ENCODE results near the gene FAM174C. TPM values are rescaled to one million over a fixed set of nuclear protein-coding genes. Genes with fewer than 3 reads are reported as not detected.

Gene FAM174C
- total RNA-seq, 1 experiment from 2014 or later: 64.4 TPM

DNA sequence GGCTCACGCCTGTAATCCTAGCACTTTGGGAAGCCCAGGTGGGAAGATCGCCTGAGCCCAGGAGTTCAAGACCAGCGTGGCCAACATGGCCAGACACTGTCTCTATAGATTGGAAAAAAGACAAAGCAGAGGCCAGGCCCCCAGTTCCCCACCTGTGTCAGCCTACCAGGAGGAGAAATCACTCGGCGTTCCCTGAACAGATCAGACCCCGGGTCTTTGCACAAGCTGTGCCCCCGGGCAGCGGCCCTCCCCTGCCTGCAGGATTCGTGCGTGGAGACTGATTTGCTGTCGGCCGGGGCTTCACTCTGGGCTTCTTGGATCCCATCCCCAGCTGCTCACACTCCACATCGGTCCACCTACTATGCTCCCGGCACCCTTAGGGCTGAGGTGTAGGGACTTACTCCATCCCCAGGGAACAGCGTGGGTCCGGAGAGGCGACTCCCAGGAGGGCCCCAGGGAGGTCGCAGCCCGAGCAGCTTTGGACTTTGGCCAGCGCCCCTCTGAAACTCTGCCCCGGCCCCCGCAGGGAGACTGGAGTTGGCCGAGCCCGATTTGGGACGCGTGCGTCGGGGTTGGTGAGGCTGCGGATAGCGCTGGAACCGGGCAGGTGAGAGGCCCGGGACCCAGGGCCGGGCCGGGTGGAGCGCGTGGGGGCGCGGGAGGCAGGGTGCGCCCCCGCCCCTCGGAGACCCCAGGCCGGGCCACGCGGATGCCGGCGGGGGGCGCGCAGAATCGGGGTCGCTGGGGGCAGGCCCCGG, 9.8 kb downstream of the FAM174C start:
- no peak for DNase-seq (ENCODE audit: low read depth)

DNA sequence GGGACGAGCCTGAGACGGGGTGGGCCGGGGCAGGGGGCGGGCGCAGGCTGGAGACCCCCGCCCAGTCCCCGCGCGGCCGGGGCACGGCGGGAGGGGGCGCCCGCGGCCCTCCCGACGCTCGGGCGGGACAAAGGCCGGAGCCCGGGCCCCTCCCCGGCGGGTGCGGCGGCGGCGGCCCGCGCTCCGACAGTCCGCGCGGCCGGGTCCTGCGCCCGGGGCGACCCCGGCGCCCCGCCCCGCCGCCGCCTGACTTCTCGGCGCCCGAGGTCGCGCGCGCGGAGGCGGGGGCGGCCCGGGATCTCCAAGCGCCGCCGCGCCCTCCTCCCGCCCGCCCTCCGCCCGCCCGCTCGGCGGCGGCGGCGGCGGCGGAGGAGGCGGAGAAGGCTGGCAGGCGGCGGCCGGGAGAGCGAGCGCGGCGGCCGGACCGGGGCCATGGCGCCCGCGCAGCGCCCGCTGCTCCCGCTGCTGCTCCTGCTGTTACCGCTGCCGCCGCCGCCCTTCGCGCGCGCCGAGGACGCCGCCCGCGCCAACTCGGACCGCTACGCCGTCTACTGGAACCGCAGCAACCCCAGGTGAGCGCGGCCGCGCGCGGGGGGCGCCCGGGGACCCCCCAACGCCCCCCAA, 10.5 kb downstream of the FAM174C start, which contains the start of gene EFNA2:
Gene EFNA2 (plus strand): TSS at position 137 of the 624 bp plus-strand sequence. CDS start 296 bp downstream, at position 433.
- DNase-seq (ENCODE audit: low read depth): no peak

DNA sequence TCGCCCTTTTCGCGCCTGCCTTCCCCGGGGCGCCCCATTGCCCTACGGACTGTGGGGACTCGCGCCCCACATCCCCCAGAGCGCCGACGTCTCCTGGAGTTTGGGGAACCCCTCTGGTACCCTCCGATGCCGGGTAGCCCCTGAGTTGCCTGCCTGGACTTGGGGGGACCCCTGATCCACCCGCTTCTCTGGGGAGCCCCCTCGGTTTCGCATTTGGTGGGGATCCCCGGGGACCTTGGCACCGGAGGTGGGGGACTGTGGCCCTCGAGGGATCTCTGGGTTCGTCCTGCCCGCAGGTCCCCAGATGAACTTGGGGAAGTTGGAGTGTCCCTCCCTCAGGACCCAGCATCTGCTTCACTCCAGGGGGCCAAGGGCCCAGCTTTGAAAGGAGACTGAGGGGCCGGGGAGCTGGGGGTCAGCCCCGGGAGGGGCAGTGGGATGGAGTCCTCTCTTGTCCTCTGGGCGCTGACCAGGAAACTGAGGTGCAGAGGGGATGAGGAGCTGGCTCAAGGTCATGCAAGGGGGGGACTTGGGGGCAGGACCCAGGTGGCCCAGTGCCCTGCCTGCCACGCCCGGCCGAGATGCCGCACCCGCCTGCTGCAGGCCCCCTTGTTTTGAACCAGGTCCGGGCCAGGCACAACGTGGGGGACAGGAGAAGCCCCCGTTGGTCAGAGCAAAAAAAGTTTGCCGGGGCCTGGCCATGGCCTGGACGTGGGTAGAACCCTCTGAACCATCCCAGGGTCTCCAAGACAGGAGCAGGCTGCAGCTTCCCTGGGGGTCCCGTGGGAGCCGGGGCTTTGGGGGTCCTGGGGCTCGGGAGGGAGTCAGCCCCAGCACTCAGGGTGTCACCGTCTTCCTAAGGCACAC, 11.4 kb downstream of the FAM174C start:
- no peak for DNase-seq (ENCODE audit: low read depth)

DNA sequence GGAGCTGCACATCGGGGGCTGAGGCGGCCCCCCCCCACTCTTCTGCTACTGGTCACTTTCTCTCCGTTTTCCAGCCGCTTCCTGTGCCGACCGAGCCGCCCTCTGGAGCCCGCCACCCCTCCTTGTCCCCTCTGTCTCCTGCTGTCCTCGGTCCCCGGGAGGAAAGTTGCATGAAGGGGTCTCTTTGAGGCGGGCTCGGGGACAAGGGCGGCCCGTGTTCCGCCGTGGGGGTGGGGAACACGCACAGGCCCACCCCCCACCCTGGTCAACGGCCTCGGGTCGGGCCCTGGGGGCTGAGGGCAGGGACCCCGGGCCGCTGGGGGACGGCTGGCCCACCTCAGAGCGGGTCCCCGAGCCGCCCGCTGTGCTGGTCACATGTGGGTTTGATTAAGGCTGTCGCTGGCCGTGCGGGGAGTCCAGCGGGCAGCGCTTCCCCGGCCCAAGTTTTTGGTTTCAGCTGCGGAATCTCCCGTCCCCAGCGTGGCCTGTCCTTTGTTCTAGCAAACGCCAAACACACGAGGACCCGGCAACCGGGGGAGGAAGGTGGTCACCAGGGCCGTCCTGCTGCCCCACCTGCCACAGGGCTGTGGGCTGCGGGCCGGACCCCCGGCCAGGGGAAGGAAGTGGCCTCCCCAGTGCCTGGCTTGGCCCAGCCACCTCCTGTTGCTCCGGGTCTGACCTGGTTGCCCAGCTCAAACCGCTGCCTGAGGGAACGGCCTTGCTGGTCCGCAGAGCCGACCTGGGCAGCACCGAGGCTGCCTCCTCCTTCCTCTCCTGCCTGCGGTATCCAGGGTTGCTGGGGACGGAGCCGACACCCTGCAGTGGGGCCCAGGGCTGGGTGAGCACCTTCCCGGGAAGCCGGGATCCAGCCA, 12.3 kb downstream of the FAM174C start:
- DNase-seq (ENCODE audit: low read depth): no peak

DNA sequence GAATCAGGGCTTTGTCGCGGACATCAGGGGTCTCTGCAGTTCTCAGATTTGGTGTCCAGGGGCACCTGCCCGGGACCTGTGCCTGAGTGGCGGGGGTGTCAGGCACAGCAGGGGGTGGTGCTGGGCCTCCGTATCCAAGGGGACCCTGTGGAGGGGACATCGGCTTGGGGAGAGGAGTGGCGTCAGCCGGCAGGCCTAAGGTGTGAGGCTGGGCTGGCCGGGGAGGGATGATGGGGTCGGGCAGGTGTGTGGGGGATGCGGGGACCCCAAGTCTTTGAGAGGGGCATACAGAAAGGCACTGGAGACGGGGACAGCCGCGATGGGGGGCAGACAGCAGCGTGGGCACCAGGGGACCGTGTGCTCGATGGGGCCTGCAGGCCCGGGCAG, 12.9 kb downstream of the FAM174C start:
- DNase-seq (ENCODE audit: low read depth): no peak

DNA sequence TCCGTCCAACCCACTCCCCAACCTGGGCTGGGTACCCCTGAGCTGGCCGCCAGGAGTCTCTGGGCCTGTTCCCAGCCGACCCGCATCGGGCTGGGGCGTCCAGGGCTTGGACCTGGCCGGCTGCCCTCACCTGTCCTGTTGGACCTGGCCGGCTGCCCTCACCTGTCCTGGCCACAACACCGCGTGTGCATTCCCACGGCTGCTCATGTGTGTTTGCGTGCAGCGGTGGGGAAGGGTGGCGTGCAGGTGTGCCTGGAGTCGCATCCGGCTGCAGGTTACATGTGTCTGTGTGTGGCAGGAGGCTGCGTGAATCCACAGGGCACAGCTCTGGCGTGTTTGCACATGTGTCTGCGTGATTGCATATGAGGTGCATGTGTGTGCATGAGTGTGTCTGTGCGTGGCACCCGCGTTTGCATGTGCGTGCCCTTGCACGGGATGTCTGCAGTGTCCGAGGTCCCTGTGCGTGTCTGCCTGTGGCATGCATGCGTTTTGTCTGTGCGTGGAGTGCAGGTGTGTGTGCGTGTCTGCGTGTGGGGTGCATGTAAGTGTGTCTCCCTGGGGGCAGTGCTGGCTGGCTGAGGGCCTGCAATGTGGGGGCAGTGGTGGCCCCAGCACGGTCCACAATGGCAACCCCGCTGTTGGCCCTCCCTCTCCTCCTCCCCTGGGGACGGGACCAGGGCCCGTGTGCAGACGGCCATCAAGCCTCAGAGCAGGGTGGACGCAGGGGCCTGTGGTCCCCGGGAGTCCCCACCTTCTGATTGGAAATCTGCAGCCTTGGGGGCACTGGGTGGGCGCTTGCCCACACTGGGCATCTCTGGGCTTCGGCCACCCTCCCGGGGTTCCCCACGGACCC, 13.7 kb downstream of the FAM174C start:
- no peak for DNase-seq (ENCODE audit: low read depth)

DNA sequence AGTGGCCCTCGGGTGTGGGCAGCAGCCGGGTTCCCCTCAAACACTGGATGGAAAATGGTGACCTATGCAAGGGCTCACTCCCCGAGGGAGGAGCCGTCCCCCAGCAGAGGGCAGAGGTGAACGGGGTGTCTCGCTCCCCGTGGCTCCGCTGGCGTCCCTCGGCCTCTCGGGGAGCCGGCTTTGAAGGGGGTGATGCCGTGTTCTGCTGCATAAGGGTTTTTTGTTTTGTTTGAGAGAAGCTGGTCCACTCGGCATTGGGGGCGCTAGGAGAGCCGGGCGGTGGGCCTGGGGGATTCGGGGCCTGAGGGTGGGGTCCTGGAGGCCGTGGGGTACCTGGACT, 14.3 kb downstream of the FAM174C start:
- DNase-seq (ENCODE audit: low read depth): no peak

DNA sequence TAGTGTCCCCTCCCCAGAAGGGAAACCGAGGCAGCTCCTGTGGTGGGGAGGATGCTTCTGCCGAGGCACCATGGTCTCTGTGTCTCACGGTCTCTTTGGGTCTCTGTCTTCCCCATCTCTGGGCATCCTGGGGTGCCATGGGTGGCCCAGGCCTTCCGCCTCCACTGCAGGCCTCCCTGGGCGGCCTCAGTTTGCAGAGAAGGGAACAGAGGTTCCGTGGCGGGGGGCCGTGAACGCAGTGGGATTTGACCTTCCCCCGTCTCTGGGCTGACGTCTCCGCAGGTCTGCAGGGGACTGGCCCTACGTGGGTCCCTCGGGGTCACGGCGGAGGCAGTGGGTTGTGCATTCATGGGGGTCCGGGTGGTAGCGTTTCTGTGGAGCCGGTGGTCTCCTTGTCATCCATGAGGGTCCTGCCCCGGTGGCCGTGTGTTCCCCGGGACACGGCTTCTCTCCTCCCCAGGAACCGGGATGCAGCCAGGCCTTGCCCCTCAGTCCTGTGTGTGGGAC, 14.9 kb downstream of the FAM174C start:
- DNase-seq (ENCODE audit: low read depth): no peak

DNA sequence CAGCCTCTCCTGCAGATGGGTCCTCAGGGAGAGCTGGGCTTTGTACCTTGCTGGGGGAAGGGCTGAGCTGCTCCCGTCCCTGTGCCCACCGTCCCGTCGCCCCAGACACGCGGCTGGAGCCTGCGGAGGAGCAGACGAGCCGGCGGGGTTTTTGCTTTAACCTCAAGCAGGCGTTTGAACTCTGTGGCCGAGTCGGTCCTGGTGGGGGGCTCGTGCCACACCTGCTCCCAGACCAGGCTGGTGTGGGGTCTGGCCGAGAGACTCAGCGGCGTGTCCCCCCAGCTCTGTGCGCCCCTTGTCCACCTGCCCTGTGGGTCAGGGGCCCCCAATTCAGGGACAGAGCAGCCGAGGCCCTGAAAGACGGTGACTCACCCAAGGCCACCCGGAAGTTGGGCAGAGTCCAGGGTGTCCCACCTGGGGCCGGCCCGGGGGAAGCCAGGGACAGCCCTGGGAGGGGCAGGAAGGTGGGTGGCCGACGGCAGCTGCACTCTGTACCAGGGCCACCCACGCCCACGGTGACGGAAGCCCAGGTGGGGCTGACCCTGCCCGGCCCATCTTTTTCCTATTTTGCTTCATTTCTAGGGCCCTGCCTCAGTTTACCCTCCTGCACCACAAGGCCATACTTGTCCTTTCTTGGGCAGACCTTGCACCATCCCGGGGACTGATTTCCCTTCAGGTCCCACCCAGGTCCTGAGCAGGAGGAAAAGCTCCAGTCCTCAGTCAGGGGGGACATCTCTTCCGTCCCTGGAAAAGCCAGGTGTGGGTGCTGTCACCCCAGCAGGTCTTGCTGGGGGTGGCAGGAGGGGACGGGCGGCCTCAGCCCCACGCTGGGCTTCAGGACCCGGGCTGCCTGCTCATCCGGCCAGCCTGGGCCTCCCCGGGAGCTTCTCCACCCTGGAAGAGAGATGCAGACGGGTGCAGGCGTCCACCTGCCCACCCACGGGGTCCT, 15.6 kb downstream of the FAM174C start:
- DNase-seq (ENCODE audit: low read depth): no peak

DNA sequence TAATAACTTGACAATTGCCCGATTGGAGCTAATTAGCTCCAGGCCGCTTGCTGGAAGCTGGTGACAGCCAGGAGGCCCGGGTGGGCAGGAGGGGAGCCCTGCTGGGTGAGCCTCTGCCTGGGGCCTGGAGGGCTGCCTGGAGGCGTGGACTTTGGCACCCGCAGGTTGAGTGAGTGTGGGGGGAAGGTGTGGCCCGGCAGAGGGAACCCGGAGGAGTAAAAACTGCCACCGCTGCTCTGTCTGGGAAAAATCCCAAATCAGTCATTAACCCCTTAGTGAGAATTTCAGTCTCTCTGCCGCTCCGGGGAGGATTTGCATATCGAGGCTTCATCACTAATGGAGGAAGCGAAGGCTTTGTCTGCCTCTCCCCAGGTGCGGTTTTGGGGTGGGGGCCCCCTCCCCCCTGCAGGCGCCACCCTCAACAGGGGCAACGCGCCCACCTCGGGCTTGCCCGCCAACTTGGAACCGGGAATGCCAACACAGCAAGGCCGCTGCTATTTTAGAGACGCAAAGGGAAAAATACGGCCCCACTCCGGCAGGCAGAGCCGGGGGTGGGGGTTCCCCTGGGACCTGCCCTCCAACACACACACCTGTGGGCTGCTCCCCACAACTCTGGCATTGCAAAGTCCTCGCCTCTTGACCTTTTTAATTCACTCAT, 16.6 kb downstream of the FAM174C start:
- DNase-seq (ENCODE audit: low read depth): no peak

DNA sequence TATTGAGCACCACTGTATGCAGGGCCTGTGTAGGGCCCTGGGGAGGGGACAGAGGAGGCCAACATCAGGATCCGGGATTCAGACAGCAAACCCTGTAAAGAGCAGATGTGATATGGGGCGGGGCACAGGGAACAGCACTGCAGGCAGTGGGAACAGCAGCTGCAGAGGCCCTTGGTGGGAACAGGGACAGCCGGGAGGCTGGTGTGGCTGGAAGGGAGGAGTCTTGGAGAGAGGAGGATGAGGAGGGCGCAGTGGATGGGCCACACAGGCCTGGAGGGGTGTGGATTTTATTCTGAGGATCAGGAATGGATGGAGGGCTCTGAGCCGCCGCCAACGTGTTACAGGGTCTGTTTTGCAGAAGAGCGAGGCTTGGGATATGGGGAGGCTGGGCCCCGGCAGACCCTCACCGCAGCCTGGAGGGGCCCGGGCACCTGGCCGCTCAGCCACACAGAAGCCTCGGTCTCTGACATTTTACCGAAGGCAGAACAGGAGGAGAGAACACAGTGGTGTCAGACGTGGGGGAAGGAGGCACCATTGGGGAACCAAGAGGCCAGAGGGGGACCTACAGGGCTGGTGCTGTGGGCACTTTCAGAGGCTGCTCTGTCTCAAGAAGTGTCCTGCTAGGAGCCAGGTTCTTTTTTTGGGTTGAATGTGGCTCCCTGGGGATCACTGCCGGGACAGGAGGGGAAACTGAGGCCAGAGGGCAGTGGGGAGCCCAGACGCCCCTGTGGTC, 17.3 kb downstream of the FAM174C start:
- DNase-seq (ENCODE audit: low read depth): no peak

DNA sequence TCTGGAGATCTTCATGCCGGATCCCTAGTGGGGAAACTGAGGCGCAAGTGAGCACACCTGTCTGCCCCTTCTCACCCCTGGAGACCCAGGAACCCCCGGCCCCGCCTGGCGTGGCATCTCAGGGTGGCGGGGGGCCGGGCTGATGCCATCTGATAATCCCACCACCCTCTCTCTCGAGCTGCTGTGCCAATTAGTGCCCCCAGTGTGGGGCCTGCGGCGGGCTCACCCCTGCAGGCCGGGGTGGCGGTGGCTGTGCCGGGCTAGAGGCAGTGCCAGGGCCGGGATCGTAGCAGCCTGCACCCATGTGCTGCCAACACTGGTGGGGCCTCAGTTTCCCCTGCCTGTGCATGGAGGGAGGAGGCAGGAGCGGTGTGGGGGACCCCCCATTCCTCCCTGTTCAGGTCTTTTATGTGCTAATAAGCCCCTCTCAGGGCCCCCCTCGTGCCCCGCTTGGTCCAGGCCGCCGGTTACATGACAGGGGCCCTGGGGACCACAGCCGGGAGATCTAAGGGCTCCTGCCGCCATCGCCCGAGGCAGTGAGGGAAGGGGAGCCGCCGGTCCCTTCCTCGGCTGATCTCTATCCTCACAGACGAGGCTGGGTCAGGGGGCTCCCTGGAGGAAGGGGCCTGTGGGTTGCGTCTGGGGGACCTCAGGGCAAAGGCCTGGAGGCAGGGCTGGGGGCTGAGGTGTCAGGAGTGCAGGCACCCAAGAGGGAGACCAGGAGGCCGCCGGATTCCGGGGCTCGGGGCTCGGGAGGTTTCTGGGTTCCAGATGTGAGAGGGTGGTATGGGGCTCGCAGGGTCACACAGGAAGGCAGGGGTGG, 18.7 kb downstream of the FAM174C start:
- DNase-seq (ENCODE audit: low read depth): no peak

DNA sequence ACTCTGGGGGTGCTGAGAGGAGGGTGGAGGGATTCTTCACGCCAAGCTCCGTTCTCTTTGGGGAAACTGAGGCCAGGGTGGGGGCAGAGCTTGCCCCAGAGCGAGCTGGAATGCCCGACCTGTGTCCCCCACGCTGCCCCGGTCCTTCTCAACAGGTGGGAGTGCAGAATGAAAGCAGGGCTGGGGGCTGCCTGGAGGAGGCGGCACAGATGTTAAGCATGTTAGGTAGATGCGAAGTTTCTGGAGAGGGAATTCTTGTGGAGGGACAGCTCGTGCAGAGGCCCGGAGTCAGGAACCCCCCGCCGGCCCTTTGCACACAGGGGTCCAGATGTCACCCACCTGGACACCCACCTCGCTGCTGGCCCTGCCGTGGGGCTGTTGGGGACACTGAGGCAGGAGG, 19.4 kb downstream of the FAM174C start:
- DNase-seq (ENCODE audit: low read depth): no peak

DNA sequence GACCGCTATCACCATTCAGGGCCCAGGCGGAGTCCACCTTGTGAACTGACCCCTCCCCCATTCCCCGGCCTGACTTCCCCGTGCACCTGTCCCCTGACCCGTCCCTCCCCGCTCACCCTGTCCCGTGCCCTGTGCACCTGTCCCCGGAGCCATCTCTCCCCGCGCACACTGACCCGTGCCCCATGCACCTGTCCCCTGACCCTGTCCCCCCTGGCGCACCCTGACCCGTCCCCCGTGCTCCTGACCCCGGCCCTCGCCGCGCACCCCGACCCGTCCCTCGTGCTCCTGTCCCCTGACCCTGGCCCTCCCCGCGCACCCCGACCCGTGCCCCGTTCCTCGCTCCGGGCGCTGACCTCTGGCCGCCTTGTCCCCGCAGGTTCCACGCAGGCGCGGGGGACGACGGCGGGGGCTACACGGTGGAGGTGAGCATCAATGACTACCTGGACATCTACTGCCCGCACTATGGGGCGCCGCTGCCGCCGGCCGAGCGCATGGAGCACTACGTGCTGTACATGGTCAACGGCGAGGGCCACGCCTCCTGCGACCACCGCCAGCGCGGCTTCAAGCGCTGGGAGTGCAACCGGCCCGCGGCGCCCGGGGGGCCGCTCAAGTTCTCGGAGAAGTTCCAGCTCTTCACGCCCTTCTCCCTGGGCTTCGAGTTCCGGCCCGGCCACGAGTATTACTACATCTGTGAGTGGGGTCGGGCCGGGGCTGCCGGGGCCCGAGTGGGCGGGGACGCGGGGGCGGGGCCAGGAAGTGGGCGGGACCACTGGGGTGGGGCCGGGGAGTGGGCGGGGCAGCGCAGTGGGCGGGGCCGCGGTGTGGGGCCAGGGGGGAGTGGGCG, 20.1 kb downstream of the FAM174C start:
- no peak for DNase-seq (ENCODE audit: low read depth)

DNA sequence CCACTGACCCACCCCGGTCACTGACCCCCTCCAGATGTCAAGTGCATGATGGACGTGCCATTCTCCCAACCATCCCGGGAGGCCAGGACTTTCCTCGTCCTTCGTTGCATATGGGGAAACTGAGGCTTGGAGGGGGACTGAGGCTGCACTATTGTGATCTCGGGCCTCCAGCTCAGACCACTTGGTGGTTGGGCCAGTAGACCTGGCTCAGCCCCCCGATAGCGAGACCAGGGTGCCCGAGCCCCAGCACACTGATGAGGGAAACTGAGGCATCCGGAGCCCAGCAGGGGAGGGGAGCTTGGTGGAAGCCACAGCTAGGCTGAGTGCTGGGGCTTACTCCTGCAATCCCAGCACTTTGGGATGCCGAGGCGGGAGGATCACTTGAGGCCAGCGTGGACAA, 20.7 kb downstream of the FAM174C start:
- no peak for DNase-seq (ENCODE audit: low read depth)
